Spleen (tissue), 11 donors: ENCODE data around the gene MTPN. TPM values are rescaled to one million over a fixed set of nuclear protein-coding genes. Genes with fewer than 3 reads are reported as not detected.
A peak's percentile ranks its signal among the peaks of the same experiment; 100 is the strongest.

Experiments
- DNase-seq: peaks from one replicate; pipeline ENCODE4 v3.0.0-alpha.2; 2020
- H3K27ac ChIP-seq, 8 donors: fragments of 200-600 bp; sonication (generic) in 7 of 8; 1 replicate in 4 of 8; 2 replicates in 4 of 8; pipeline versions ENCODE4 v1.5.0 to v1.8.0; 2016 to 2021; ENCODE audit warnings: inconsistent platforms in 4 of 8, mild to moderate bottlenecking in 4 of 8, moderate library complexity in 1 of 8
- H3K27me3 ChIP-seq, 7 donors: fragments of 200-600 bp; sonication (generic) in 6 of 7; replicated peaks in 1 of 7; 1 replicate in 4 of 7; 2 replicates in 3 of 7; pipeline versions ENCODE4 v1.5.0 to v1.8.0; 2016 to 2021; ENCODE audit warnings: inconsistent platforms in 3 of 7, mild to moderate bottlenecking in 1 of 7
- H3K36me3 ChIP-seq, 6 donors: fragments of 200-600 bp; sonication (generic) in 5 of 6; 1 replicate in 4 of 6; 2 replicates in 2 of 6; pipeline versions ENCODE4 v1.5.0 to v1.8.0; 2016 to 2021; ENCODE audit warnings: inconsistent platforms in 2 of 6
- H3K4me1 ChIP-seq, 6 donors: fragments of 200-600 bp; sonication (generic) in 5 of 6; 1 replicate in 3 of 6; 2 replicates in 3 of 6; pipeline versions ENCODE4 v1.5.0 to v1.8.0; 2016 to 2021; ENCODE audit warnings: inconsistent platforms in 3 of 6
- H3K4me3 ChIP-seq, 8 donors: fragments of 200-600 bp; sonication (generic) in 7 of 8; 1 replicate in 4 of 8; 2 replicates in 4 of 8; pipeline versions ENCODE4 v1.5.0 to v1.8.0; 2016 to 2021; ENCODE audit warnings: inconsistent platforms in 4 of 8, mild to moderate bottlenecking in 4 of 8, moderate library complexity in 2 of 8
- H3K9me3 ChIP-seq, 8 donors: fragments of 200-600 bp; sonication (generic) in 7 of 8; 1 replicate in 4 of 8; 2 replicates in 4 of 8; pipeline versions ENCODE4 v1.5.0 to v1.8.0; 2016 to 2021; ENCODE audit warnings: inconsistent platforms in 4 of 8
- POLR2A ChIP-seq, 3 donors: fragments of 450-650 bp; IDR thresholded peaks; one replicate each; pipeline ENCODE4 v1.5.1; 2017; ENCODE audit warnings: antibody characterized with exemption in 3 of 3, mild to moderate bottlenecking in 1 of 3
- POLR2AphosphoS5 ChIP-seq, 3 donors: sonication (generic); formaldehyde crosslinking; IDR thresholded peaks; one replicate each; pipeline ENCODE4 v1.5.1; 2017; ENCODE audit warnings: antibody characterized with exemption in 3 of 3
- WGBS, 5 donors: extraction: QIAGEN DNeasy Blood & Tissue Kit in 3 of 5; methylation state at CpG; one replicate each; pipeline versions ENCODE4 v1.1.5 to v1.1.7; 2013 to 2018; 5-methylcytosine and 5-hydroxymethylcytosine counted together
- intact Hi-C: fragments of 100-400 bp; cut with DNase I; formaldehyde crosslinking; loops from one replicate; pipeline ENCODE4 v1.15.0; 2023; ENCODE audit warnings: low total_unique reads
- polyA plus RNA-seq, 3 donors: library from polyadenylated mRNA; stranded (reverse); fragments of 200-250 nt; gene quantifications; one replicate each; pipeline ENCODE4 v1.2.1, GENCODE V29; 2013
- total RNA-seq, 7 donors: library from RNA; depleted of rRNA in 3 of 7; stranded (reverse); fragments of >200 nt in 3 of 7; fragmentation: NEBNext Ultra II Directional in 4 of 7; extraction: Animal tissue kit (Norgen Biotek cat#: 25700) in 4 of 7; gene quantifications; one replicate each; pipeline versions ENCODE4 v1.1.0 to v1.2.1, GENCODE V29; 2016 to 2021
- TF ChIP-seq, protein P1 (sequence below), 11 experiments: fragments of 200-600 bp in 7 of 11; fragments of 450-650 bp in 4 of 11; sonication (generic) in 4 of 11; IDR thresholded peaks in 8 of 11; conservative IDR thresholded peaks in 3 of 11; 1 replicate in 7 of 11; 2 replicates in 4 of 11; pipeline versions ENCODE4 v1.4.0 to v1.8.0; 2016 to 2021; ENCODE audit warnings: antibody characterized with exemption in 11 of 11, inconsistent platforms in 4 of 11, mild to moderate bottlenecking in 1 of 11
- donor health status: healthy with polysubstance abuse.
- donor health status: DM: no; HTN: no; CAD: no; lungs with moderate emphysema.
- donor health status: DM: no; HTN: no; CAD: no.
- donor health status: Bipolar disorder and iron deficiency.
- donor health status: healthy.
- donor health status: DM: no; HTN: no; CAD: no.
- donor health status: DM: yes; HTN: yes; CAD: no.

MTPN gene
- total and polyA plus RNA-seq, 10 donors = 43.2 to 192 (median 157) TPM

DNA sequence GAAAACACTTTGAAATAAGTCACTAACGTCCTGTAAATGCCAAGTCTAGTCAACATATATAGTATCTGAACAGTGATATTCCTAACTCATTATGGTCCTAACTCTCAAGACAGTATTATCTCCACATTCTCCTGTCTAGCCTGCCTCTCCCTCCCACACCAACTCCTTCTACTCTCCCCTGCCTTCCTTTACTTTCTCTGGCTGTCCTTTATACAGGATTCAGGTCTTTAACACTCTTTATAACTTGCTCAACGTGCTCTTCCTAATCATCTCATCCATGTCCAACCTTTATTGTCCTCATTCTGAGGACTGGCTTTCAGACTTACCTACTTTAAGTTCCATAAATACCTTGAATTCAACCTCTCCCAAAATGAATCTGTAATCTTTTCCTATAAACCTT, 42.5 kb downstream of the MTPN start:
- H3K9me3 ChIP-seq = no peaks in the 10 kb centered on the region
- WGBS, 5 donors = 80 to 95% (median 88%) methylated on average over 2 of the region's 2 CpGs
- no peak overlapping the region for H3K4me3 ChIP-seq
- intact Hi-C loops = loop anchor here (5.0 kb wide), 1 partner anchor 52 kb away; no protein-coding TSS in a partner anchor
- H3K4me1 ChIP-seq = peaks cover 3 to 98% (median 67%) of the 10 kb centered on the region in 6 donors
- no peak for DNase-seq
- H3K36me3 ChIP-seq = peaks cover 0 to 29% (median 2%) of the 10 kb centered on the region in 6 donors
- TF ChIP-seq, protein P1, sequence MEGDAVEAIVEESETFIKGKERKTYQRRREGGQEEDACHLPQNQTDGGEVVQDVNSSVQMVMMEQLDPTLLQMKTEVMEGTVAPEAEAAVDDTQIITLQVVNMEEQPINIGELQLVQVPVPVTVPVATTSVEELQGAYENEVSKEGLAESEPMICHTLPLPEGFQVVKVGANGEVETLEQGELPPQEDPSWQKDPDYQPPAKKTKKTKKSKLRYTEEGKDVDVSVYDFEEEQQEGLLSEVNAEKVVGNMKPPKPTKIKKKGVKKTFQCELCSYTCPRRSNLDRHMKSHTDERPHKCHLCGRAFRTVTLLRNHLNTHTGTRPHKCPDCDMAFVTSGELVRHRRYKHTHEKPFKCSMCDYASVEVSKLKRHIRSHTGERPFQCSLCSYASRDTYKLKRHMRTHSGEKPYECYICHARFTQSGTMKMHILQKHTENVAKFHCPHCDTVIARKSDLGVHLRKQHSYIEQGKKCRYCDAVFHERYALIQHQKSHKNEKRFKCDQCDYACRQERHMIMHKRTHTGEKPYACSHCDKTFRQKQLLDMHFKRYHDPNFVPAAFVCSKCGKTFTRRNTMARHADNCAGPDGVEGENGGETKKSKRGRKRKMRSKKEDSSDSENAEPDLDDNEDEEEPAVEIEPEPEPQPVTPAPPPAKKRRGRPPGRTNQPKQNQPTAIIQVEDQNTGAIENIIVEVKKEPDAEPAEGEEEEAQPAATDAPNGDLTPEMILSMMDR (IDR thresholded peaks at IDR 0.05 in 8 of 11, conservative IDR thresholded peaks at IDR 0.05 in 3 of 11) = no peak
- no peaks in the 10 kb centered on the region for H3K27me3 ChIP-seq
- peak overlapping the region in 1 of 8 donors; percentile 23 for H3K27ac ChIP-seq

DNA sequence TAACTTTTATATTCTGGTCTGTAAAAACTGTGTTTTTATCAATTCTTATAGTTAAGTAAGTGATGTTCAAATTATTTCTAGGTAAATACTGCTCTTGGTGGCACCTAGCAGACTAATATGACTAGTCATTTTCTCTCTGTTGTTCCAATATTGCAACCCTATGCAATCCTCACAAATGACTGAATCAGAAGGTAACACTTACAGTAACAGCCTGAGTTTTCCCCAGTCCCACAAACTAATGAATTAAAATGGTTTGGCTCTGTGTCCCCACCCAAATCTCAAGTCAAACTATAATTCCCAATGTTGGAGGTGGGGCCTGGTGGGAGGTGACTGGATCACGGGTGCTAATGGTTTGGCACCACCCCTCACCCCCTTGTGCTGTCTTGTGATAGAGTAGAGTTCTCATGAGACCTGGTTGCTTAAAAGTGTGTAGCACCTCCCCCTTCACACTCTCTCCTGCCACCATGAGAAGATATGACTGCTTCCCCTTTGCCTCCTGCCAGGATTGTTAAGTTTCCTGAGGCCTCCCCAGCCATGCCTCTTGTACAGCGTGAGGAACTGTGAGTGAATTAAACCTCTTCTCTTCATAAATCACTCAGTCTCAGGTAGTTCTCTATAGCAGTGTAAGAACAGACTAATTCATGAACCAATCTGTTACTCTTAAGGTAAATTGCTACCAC, 43.5 kb downstream of the MTPN start:
- H3K9me3 ChIP-seq = no peaks in the 10 kb centered on the region
- WGBS, 5 donors = 71 to 82% (median 73%) methylated on average over 2 of the region's 2 CpGs
- intact Hi-C loops = loop anchor here (5.0 kb wide), 1 partner anchor 51 kb away; no protein-coding TSS in a partner anchor
- peaks cover 0 to 35% (median 11%) of the 10 kb centered on the region in 6 donors for H3K36me3 ChIP-seq
- no peak overlapping the region for H3K4me3 ChIP-seq
- DNase-seq = no peak
- H3K4me1 ChIP-seq = peaks cover 3 to 98% (median 60%) of the 10 kb centered on the region in 6 donors
- peak in 1 of 3 donors; percentile 8 for TF ChIP-seq POLR2AphosphoS5 (IDR thresholded peaks at IDR 0.05)
- TF ChIP-seq POLR2A (IDR thresholded peaks at IDR 0.05) = no peak
- TF ChIP-seq, protein P1 (IDR thresholded peaks at IDR 0.05 in 8 of 11, conservative IDR thresholded peaks at IDR 0.05 in 3 of 11) = no peak
- peak overlapping the region in 2 of 8 donors; percentile 15 to 32 for H3K27ac ChIP-seq
- no peaks in the 10 kb centered on the region for H3K27me3 ChIP-seq

DNA sequence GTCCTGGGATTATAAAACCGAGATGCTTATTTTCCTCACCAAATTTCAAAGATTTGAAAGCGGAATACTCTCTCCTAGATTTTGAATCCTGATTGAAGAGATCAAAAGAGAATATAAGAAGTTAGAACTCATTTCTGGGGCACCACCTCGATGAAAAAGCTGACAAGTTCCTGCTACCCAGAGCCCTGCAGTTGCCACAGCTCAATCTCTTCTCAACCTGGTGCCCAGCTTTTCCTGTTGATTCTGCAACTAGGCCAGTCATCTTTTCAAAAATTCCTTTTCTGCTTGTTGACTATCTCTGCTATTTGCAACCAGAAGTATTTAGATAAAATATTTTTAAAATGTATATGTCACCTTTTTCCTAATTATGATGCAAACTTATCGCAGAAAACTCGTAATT, 45.0 kb downstream of the MTPN start:
- WGBS, 5 donors = 63 to 78% (median 70%) methylated on average over 5 of the region's 5 CpGs
- DNase-seq = no peak

More for the DNA sequence above, 45.0 kb downstream of the MTPN start:
- Histone ChIP-seq H3K9me3 (no peaks in the 10 kb centered on the region), H3K4me1 (peaks cover 3 to 88% (median 46%) of the 10 kb centered on the region in 6 donors), H3K36me3 (peaks cover 2 to 50% (median 20%) of the 10 kb centered on the region in 6 donors), H3K27me3 (no peaks in the 10 kb centered on the region), H3K27ac (peak overlapping the region in 1 of 8 donors; percentile 71), H3K4me3 (no peak overlapping the region)
- intact Hi-C loops = loop anchor here (5.0 kb wide), 1 partner anchor 50 kb away; no protein-coding TSS in a partner anchor
- no peak for TF ChIP-seq POLR2A (IDR thresholded peaks at IDR 0.05)
- TF ChIP-seq POLR2AphosphoS5 (IDR thresholded peaks at IDR 0.05) = no peak
- TF ChIP-seq, protein P1 (IDR thresholded peaks at IDR 0.05 in 8 of 11, conservative IDR thresholded peaks at IDR 0.05 in 3 of 11) = no peak
